ENCODE results near the gene SNX30.

SNX30 gene

GRCh38 chr9:112836394-112836793 lies 85.8 kb downstream of the SNX30 start:
- TF ChIP-seq YY1 (IDR thresholded peaks at IDR 0.05; ENCODE audit: low read depth) = no peak
- TF ChIP-seq CREB1 (IDR thresholded peaks at IDR 0.05; ENCODE audit: low read depth) = no peak
- TF ChIP-seq RAD21 (IDR thresholded peaks at IDR 0.05; ENCODE audit: low read depth) = no peak
- no peak for TF ChIP-seq EP300 (IDR thresholded peaks at IDR 0.05; ENCODE audit: borderline replicate concordance)
- TF ChIP-seq TAF1 (IDR thresholded peaks at IDR 0.05; ENCODE audit: low read depth) = no peak
- TF ChIP-seq TCF12 (IDR thresholded peaks at IDR 0.05; ENCODE audit: low read depth) = no peak
- TF ChIP-seq USF1 (IDR thresholded peaks at IDR 0.05) = no peak
- no peak for TF ChIP-seq MAX (IDR thresholded peaks at IDR 0.05)
- no peak for TF ChIP-seq REST (IDR thresholded peaks at IDR 0.05; ENCODE audit: low read depth)
- TF ChIP-seq NFIC (IDR thresholded peaks at IDR 0.05) = no peak
- TF ChIP-seq CEBPB (IDR thresholded peaks at IDR 0.05) = no peak
- TF ChIP-seq ZBTB7A (IDR thresholded peaks at IDR 0.05; ENCODE audit: low read depth) = no peak
- no peak for TF ChIP-seq TEAD4 (IDR thresholded peaks at IDR 0.05)
- no peak for TF ChIP-seq FOXM1 (IDR thresholded peaks at IDR 0.05; ENCODE audit: borderline replicate concordance, low read depth)

GRCh38 chr9:112838342-112838741 lies 87.8 kb downstream of the SNX30 start:
- TF ChIP-seq CEBPB (IDR thresholded peaks at IDR 0.05) = no peak
- TF ChIP-seq FOXM1 (IDR thresholded peaks at IDR 0.05; ENCODE audit: borderline replicate concordance, low read depth) = no peak
- no peak for TF ChIP-seq TEAD4 (IDR thresholded peaks at IDR 0.05)
- TF ChIP-seq CREB1 (IDR thresholded peaks at IDR 0.05; ENCODE audit: low read depth) = no peak
- no peak for TF ChIP-seq EGR1 (IDR thresholded peaks at IDR 0.05)
- TF ChIP-seq RAD21 (IDR thresholded peaks at IDR 0.05; ENCODE audit: low read depth) = no peak
- TF ChIP-seq USF1 (IDR thresholded peaks at IDR 0.05) = no peak
- TF ChIP-seq ZBTB7A (IDR thresholded peaks at IDR 0.05; ENCODE audit: low read depth) = no peak
- TF ChIP-seq MAX (IDR thresholded peaks at IDR 0.05) = no peak
- TF ChIP-seq TCF12 (IDR thresholded peaks at IDR 0.05; ENCODE audit: low read depth) = no peak
- no peak for TF ChIP-seq TAF1 (IDR thresholded peaks at IDR 0.05; ENCODE audit: low read depth)

DNA sequence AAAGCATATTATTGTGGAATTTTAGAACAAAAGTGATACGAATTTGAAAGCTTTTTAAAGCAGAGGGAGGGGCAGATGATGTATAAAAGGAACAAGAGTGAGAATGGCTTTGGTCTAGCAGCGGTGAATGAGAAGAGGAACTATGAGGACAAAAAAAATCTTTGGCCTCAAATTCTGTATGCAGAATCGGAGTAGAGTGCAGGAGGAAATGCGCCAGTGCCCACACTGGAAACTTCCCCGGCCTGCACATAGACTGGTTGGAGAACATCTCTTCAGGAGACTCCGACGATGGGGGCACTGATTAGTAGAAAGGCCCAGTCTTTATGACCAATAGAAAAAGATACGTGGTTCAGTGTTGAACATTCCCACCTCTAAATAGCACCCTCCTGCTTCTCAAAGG lies 88.8 kb downstream of the SNX30 start:
- TF ChIP-seq FOXM1 (IDR thresholded peaks at IDR 0.05; ENCODE audit: borderline replicate concordance, low read depth) = no peak
- no peak for TF ChIP-seq RAD21 (IDR thresholded peaks at IDR 0.05; ENCODE audit: low read depth)
- TF ChIP-seq CREB1 (IDR thresholded peaks at IDR 0.05; ENCODE audit: low read depth) = no peak

DNA sequence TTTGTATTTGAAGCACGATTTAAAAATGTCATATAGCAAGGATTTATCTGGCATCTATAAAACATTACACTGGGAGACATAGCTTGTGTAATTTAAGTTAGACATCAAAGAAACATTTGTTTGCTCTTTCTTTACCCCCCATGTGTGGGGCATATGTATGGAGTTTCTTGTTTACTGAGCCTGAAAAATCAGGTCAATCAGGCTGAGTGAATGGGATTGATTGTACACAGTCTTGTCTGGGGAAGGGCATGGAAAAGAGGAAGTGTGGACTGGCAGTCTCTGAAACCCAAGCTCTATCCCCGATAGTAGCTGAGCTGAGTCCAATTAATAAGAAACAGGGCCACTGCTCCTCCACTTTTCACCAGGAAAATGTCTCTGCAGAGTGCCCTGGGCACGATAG lies 90.7 kb downstream of the SNX30 start:
- TF ChIP-seq NFIC (IDR thresholded peaks at IDR 0.05) = no peak
- TF ChIP-seq CEBPB (IDR thresholded peaks at IDR 0.05) = no peak
- no peak for TF ChIP-seq YY1 (IDR thresholded peaks at IDR 0.05; ENCODE audit: low read depth)
- no peak for TF ChIP-seq EP300 (IDR thresholded peaks at IDR 0.05; ENCODE audit: borderline replicate concordance)
- TF ChIP-seq TAF1 (IDR thresholded peaks at IDR 0.05; ENCODE audit: low read depth) = no peak
- TF ChIP-seq EGR1 (IDR thresholded peaks at IDR 0.05) = no peak
- no peak for TF ChIP-seq RAD21 (IDR thresholded peaks at IDR 0.05; ENCODE audit: low read depth)
- TF ChIP-seq ZBTB7A (IDR thresholded peaks at IDR 0.05; ENCODE audit: low read depth) = no peak
- TF ChIP-seq MAX (IDR thresholded peaks at IDR 0.05) = no peak
- TF ChIP-seq TEAD4 (IDR thresholded peaks at IDR 0.05) = no peak
- no peak for TF ChIP-seq TCF12 (IDR thresholded peaks at IDR 0.05; ENCODE audit: low read depth)
- no peak for TF ChIP-seq USF1 (IDR thresholded peaks at IDR 0.05)
- TF ChIP-seq FOXM1 (IDR thresholded peaks at IDR 0.05; ENCODE audit: borderline replicate concordance, low read depth) = no peak
- TF ChIP-seq CREB1 (IDR thresholded peaks at IDR 0.05; ENCODE audit: low read depth) = no peak
- TF ChIP-seq REST (IDR thresholded peaks at IDR 0.05; ENCODE audit: low read depth) = no peak

DNA sequence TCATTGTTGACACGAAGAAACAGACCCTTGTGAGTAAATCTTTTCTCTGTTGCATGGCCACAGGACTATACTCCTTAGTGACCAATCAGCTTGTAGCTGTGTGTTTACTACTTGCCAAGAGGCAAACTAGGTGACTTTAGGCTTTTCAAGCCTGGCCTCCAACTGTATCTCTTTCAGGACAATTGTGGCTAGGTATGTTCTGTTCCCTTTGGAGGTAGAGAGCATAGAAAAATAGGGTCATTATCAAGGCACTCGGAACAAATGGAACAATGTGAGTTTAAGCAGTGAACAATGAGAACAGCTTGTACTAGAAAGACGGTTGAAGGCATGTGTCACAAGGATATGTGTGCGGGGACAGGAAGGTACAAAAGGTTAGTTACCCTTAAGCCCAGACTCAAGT lies 92.0 kb downstream of the SNX30 start:
- TF ChIP-seq RAD21 (IDR thresholded peaks at IDR 0.05; ENCODE audit: low read depth) (no peak), FOXM1 (IDR thresholded peaks at IDR 0.05; ENCODE audit: borderline replicate concordance, low read depth) (no peak), TCF12 (IDR thresholded peaks at IDR 0.05; ENCODE audit: low read depth) (no peak), TAF1 (IDR thresholded peaks at IDR 0.05; ENCODE audit: low read depth) (no peak), YY1 (IDR thresholded peaks at IDR 0.05; ENCODE audit: low read depth) (no peak), TEAD4 (IDR thresholded peaks at IDR 0.05) (no peak), MAX (IDR thresholded peaks at IDR 0.05) (no peak), EGR1 (IDR thresholded peaks at IDR 0.05) (no peak), NFIC (IDR thresholded peaks at IDR 0.05) (no peak), EP300 (IDR thresholded peaks at IDR 0.05; ENCODE audit: borderline replicate concordance) (no peak), CEBPB (IDR thresholded peaks at IDR 0.05) (no peak), CREB1 (IDR thresholded peaks at IDR 0.05; ENCODE audit: low read depth) (no peak), USF1 (IDR thresholded peaks at IDR 0.05) (no peak)

Measured in Ishikawa (cell line).